ENCODE results near the gene STAP2.
"Not testable (repeated sequence)": the region's sequence is repeated elsewhere in the genome, so short reads cannot be mapped to it uniquely, and the experiment has no call there.

STAP2 gene

DNA sequence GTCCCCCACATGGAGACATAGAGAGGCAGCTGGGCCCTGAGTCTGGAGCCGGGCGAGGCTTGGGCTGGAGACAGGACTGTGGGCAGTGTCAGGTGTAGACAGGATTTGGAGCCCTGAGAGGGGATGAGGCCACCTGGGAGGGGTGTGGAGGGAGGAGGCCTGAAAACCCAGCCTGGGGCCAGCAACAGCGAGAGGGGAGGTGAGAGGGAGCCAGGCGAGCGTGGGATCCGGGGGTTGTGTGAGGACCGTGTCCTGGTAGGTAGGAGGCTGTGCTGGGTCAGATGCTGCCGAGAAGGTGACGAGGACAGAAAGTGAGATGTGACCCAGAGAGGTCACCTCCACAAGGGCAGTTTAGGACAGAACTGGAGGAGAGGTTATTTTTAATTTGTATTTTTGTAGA is 12.1 kb upstream of the STAP2 start:
- Histone ChIP-seq H3K9ac (ENCODE audit: low read length) (no peak overlapping the region), H3K4me1 (ENCODE audit: control insufficient read depth, insufficient read depth, low read length) (no peaks in the 10 kb centered on the region), H3K4me3 (ENCODE audit: low read length) (no peak overlapping the region), H3K27me3 (replicated peaks; ENCODE audit: control insufficient read depth, insufficient read depth, low read length) (no peaks in the 10 kb centered on the region), H3K36me3 (ENCODE audit: control insufficient read depth, insufficient read depth, low read length, severe bottlenecking) (no peaks in the 10 kb centered on the region), H3K9me3 (ENCODE audit: control insufficient read depth, low read length) (no peaks in the 10 kb centered on the region)
- DNase-seq (ENCODE audit: low read depth) = no peak

DNA sequence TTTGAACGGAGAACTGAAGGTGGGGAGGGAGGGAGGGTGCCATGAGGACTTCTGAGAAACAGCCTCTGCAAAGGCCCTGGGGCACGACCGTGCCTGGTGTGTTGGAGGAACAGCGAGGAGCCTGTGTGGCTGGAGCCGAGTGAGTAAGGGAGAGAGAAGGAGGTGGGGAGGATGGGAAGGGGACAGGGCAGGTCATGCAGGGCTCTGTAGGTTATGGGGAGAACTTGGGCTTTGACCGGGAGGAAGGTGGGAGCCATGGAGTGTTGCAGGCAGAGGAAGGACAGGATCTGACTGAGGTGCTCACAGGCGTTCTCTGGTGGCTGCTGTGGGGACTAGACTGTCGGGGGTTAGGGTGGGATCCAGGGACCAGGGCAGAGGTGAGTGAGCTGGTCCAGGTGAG is 11.5 kb upstream of the STAP2 start:
- DNase-seq (ENCODE audit: low read depth) = no peak
- no peaks in the 10 kb centered on the region for H3K4me1 ChIP-seq (ENCODE audit: control insufficient read depth, insufficient read depth, low read length)
- no peaks in the 10 kb centered on the region for H3K27me3 ChIP-seq (replicated peaks; ENCODE audit: control insufficient read depth, insufficient read depth, low read length)
- no peaks in the 10 kb centered on the region for H3K36me3 ChIP-seq (ENCODE audit: control insufficient read depth, insufficient read depth, low read length, severe bottlenecking)
- H3K4me3 ChIP-seq (ENCODE audit: low read length) = no peak overlapping the region
- no peaks in the 10 kb centered on the region for H3K9me3 ChIP-seq (ENCODE audit: control insufficient read depth, low read length)
- H3K9ac ChIP-seq (ENCODE audit: low read length) = no peak overlapping the region

- not testable (repeated sequence) for H3K27me3 ChIP-seq (replicated peaks; ENCODE audit: control insufficient read depth, insufficient read depth, low read length); H3K36me3 ChIP-seq (ENCODE audit: control insufficient read depth, insufficient read depth, low read length, severe bottlenecking); DNase-seq (ENCODE audit: low read depth); H3K4me1 ChIP-seq (ENCODE audit: control insufficient read depth, insufficient read depth, low read length); H3K9me3 ChIP-seq (ENCODE audit: control insufficient read depth, low read length); H3K4me3 ChIP-seq (ENCODE audit: low read length); H3K9ac ChIP-seq (ENCODE audit: low read length)
These were observed 10.6 kb upstream of the STAP2 start for GRCh38 chr19:4349225-4349624.

- Histone ChIP-seq H3K36me3 (ENCODE audit: control insufficient read depth, insufficient read depth, low read length, severe bottlenecking) (no peaks in the 10 kb centered on the region), H3K9ac (ENCODE audit: low read length) (no peak overlapping the region), H3K9me3 (ENCODE audit: control insufficient read depth, low read length) (no peaks in the 10 kb centered on the region), H3K4me3 (ENCODE audit: low read length) (no peak overlapping the region), H3K27me3 (replicated peaks; ENCODE audit: control insufficient read depth, insufficient read depth, low read length) (no peaks in the 10 kb centered on the region), H3K4me1 (ENCODE audit: control insufficient read depth, insufficient read depth, low read length) (peaks cover 6% of the 10 kb centered on the region)
- DNase-seq (ENCODE audit: low read depth) = no peak
These were observed 8.9 kb upstream of the STAP2 start for GRCh38 chr19:4347521-4347920.

- Histone ChIP-seq H3K9ac (ENCODE audit: low read length) (no peak overlapping the region), H3K4me1 (ENCODE audit: control insufficient read depth, insufficient read depth, low read length) (peaks cover 11% of the 10 kb centered on the region)
These were observed 7.4 kb upstream of the STAP2 start for GRCh38 chr19:4346020-4346383.

GRCh38 chr19:4345342-4346019 is 6.9 kb upstream of the STAP2 start:
- H3K36me3 ChIP-seq (ENCODE audit: control insufficient read depth, insufficient read depth, low read length, severe bottlenecking) = no peaks in the 10 kb centered on the region
- DNase-seq (ENCODE audit: low read depth) = no peak
- H3K9me3 ChIP-seq (ENCODE audit: control insufficient read depth, low read length) = no peaks in the 10 kb centered on the region
- H3K4me3 ChIP-seq (ENCODE audit: low read length) = no peak overlapping the region
- no peaks in the 10 kb centered on the region for H3K27me3 ChIP-seq (replicated peaks; ENCODE audit: control insufficient read depth, insufficient read depth, low read length)
- H3K4me1 ChIP-seq (ENCODE audit: control insufficient read depth, insufficient read depth, low read length) = peaks cover 11% of the 10 kb centered on the region
- H3K9ac ChIP-seq (ENCODE audit: low read length) = no peak overlapping the region

More at GRCh38 chr19:4346020-4346383, 7.4 kb upstream of the STAP2 start:
- no peaks in the 10 kb centered on the region for H3K9me3 ChIP-seq (ENCODE audit: control insufficient read depth, low read length)
- no peak overlapping the region for H3K4me3 ChIP-seq (ENCODE audit: low read length)
- H3K36me3 ChIP-seq (ENCODE audit: control insufficient read depth, insufficient read depth, low read length, severe bottlenecking) = no peaks in the 10 kb centered on the region
- DNase-seq (ENCODE audit: low read depth) = no peak
- H3K27me3 ChIP-seq (replicated peaks; ENCODE audit: control insufficient read depth, insufficient read depth, low read length) = no peaks in the 10 kb centered on the region

DNA sequence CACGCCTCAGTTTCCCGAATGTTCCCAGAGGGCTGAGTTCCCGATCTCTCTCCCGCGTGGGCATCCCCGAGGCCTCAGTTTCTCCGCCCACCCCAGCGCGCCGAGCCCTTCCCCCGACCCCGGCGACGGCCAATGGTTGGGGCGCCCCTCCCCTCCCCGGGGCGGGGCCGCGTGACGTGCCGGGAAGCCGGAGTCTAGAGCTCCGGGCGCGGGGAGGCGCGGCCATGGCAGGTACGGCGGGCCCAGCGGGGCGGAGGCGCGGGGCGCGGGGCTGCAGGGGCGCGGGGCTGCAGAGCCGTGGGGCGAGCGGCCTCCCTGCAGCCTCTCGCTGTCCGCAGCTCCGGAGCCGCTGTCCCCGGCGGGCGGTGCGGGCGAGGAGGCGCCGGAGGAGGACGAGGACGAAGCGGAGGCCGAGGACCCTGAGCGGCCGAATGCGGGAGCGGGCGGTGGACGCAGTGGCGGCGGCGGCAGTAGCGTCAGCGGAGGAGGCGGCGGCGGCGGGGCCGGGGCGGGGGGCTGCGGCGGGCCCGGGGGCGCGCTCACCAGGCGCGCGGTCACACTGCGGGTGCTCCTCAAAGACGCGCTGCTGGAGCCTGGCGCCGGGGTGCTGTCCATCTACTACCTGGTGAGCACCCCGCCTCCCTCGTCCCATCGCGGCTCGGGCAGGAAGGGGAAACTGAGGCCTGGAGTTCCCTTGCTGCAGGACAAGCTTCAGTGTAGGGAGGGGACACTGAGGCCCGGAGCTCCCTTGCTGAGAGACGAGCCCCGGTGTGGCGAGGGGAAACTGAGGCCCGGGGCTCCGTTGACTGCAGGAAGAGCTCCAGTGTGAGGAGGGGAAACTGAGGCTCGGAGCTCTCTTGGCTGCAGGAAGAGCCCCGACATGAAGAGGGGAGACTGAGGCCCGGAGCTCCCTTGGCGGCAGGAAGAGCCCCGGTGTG is 5.0 kb upstream of the STAP2 start, which contains the start of gene MPND:
MPND (plus strand) TSS at position 193 of the 938 bp plus-strand sequence; CDS start at position 225, 32 bp downstream.
- DNase-seq (ENCODE audit: low read depth) = peak; percentile 96
- H3K9me3 ChIP-seq (ENCODE audit: control insufficient read depth, low read length) = no peaks in the 10 kb centered on the region

DNA sequence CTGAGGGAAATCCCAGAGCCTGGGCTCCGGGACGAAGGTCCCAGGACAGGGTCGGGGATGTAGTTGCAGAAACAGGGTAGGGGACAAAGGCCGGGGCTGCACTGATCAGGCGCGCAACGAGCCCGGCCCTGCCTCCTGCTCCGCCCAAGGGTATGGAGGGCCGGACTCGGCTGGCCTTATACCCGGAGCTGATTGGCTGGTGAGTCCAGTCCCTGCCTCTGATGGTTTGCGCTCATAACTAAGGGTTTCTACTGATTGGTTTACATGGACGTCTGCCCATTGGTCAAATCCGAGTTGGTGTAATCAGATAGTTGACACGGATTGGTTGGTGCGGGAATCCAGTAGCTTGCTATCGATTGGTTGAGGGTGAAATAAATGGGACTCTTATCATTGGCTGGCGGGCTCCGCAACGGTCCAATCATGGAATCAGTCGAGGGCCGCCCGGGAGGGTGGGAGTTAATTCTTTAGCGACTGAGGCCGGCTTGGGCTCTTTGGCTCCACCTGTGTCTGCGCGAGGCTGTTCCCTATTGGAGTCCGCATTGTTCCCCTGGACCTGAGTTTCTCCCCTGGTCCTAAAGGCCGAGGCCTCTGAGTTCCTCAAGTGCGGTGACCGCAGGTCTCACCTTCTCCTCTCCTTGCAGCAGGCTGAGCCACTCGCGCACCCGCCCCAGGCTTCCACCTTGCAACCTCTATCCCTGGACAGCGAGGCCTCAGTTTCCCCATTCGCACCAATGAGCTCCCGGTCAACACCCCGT is 4.2 kb upstream of the STAP2 start:
- H3K9me3 ChIP-seq (ENCODE audit: control insufficient read depth, low read length) = no peaks in the 10 kb centered on the region

More for the DNA sequence above, 5.0 kb upstream of the STAP2 start, which contains the start of gene MPND:
- no peaks in the 10 kb centered on the region for H3K27me3 ChIP-seq (replicated peaks; ENCODE audit: control insufficient read depth, insufficient read depth, low read length)
- H3K36me3 ChIP-seq (ENCODE audit: control insufficient read depth, insufficient read depth, low read length, severe bottlenecking) = no peaks in the 10 kb centered on the region
- peak within 1 kb of the TSS; percentile 97 for H3K4me3 ChIP-seq (ENCODE audit: low read length)
- H3K4me1 ChIP-seq (ENCODE audit: control insufficient read depth, insufficient read depth, low read length) = peaks cover 11% of the 10 kb centered on the region
- peak within 1 kb of the TSS; percentile 87 for H3K9ac ChIP-seq (ENCODE audit: low read length)

DNA sequence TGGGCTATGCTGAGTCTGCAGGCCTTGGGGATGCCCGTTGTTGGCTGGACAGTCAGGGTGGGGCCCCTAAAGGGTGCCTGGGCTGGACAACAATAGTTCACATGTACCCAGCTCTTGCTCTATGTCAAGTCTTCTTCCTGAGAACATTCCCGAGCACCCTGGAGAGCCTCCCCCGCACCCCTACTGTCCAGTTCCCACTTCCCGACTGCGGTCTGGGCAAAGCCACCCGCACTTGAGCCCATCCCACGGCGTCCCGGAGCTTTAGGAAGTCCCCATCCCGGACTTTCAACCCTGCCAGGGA is 3.6 kb upstream of the STAP2 start:
- Histone ChIP-seq H3K27me3 (replicated peaks; ENCODE audit: control insufficient read depth, insufficient read depth, low read length) (no peaks in the 10 kb centered on the region), H3K4me1 (ENCODE audit: control insufficient read depth, insufficient read depth, low read length) (peaks cover 16% of the 10 kb centered on the region), H3K4me3 (ENCODE audit: low read length) (peak overlapping the region; percentile 83), H3K9me3 (ENCODE audit: control insufficient read depth, low read length) (no peaks in the 10 kb centered on the region), H3K9ac (ENCODE audit: low read length) (peak overlapping the region; percentile 87), H3K36me3 (ENCODE audit: control insufficient read depth, insufficient read depth, low read length, severe bottlenecking) (no peaks in the 10 kb centered on the region)
- DNase-seq (ENCODE audit: low read depth) = no peak

More for the DNA sequence above, 4.2 kb upstream of the STAP2 start:
- Histone ChIP-seq H3K27me3 (replicated peaks; ENCODE audit: control insufficient read depth, insufficient read depth, low read length) (no peaks in the 10 kb centered on the region), H3K4me1 (ENCODE audit: control insufficient read depth, insufficient read depth, low read length) (peaks cover 15% of the 10 kb centered on the region), H3K36me3 (ENCODE audit: control insufficient read depth, insufficient read depth, low read length, severe bottlenecking) (no peaks in the 10 kb centered on the region), H3K4me3 (ENCODE audit: low read length) (peak overlapping the region; percentile 97), H3K9ac (ENCODE audit: low read length) (peak overlapping the region; percentile 87)
- peak; percentile 100 for DNase-seq (ENCODE audit: low read depth)

GRCh38 chr19:4337906-4338440 is 654 bp downstream of the STAP2 start:
- H3K36me3 ChIP-seq (ENCODE audit: control insufficient read depth, insufficient read depth, low read length, severe bottlenecking) = no peaks in the 10 kb centered on the region
- peak; percentile 8 for DNase-seq (ENCODE audit: low read depth)

More at GRCh38 chr19:4337906-4338440, 654 bp downstream of the STAP2 start:
- Histone ChIP-seq H3K27me3 (replicated peaks; ENCODE audit: control insufficient read depth, insufficient read depth, low read length) (no peaks in the 10 kb centered on the region), H3K4me3 (ENCODE audit: low read length) (peak overlapping the region; percentile 81), H3K4me1 (ENCODE audit: control insufficient read depth, insufficient read depth, low read length) (peaks cover 10% of the 10 kb centered on the region), H3K9me3 (ENCODE audit: control insufficient read depth, low read length) (no peaks in the 10 kb centered on the region), H3K9ac (ENCODE audit: low read length) (peak overlapping the region; percentile 83)
